HG03045 (cell line): ENCODE measurements around the gene CBX8.

ENCODE experiments used
- ATAC-seq: cut with Tn5 transposase; IDR thresholded peaks from one replicate; pipeline ENCODE4 v1.9.1; 2021; ENCODE audit warnings: mild to moderate bottlenecking, moderate library complexity; ENCODE audit not compliant: unreplicated experiment

The CBX8 gene

GRCh38 chr17:79821331-79822095, 24.6 kb upstream of the CBX8 start:
- no peak for ATAC-seq

DNA sequence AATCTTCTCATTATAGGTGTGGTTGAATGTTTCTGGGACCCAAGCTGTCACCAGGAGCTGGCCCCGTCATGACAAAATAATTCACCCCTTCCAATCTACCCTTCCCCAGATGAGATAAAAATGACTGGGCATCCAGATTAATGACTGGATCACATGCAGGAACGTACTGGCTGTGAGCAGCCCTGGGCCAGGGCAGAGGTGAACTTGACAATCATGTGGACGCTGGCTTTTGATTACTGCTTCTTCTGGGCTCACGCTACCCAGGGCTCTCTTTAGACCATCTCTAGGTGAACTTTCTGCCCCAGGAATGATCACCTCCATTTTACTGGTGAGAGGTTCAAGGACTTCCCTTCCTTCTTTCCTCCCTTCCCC, 24.1 kb upstream of the CBX8 start:
- ATAC-seq = no peak

DNA sequence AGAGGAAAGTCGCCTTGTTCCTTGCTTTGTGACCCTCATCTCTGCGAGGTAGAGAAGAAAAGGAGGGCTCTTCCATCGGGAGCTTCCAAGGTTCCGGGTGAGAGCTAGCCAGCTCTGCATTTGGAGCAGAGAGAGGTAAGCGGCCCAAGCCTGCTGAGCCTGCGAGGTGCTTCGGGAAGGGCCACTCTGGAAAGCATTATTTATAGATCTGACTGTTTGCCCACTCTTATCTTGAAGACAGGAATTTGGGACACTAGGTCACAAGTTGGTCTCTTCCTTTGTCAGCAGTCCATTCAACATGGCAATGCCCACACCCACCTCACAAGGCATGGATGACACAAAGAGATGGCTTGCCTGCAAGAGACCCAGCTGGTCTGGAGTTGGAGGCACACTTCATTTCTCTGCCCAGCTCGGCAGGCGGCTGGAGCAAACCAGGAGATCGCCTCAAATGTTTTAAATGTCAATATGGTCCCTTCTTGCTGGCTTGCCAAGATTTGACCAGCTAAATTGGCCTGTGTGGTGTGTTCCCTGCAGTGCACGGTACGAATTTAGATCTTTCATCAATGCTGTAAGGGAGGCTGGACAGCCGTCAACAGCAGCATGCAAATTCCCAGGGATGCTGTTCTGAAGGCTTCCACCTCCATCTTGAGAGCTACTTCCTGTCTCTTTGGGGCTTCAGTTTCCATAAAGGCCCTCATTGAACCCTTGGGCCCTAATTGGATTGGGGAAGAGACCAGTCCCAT, 22.8 kb upstream of the CBX8 start:
- no peak for ATAC-seq

- no peak for ATAC-seq
These were observed 22.2 kb upstream of the CBX8 start for GRCh38 chr17:79819085-79819484.

DNA sequence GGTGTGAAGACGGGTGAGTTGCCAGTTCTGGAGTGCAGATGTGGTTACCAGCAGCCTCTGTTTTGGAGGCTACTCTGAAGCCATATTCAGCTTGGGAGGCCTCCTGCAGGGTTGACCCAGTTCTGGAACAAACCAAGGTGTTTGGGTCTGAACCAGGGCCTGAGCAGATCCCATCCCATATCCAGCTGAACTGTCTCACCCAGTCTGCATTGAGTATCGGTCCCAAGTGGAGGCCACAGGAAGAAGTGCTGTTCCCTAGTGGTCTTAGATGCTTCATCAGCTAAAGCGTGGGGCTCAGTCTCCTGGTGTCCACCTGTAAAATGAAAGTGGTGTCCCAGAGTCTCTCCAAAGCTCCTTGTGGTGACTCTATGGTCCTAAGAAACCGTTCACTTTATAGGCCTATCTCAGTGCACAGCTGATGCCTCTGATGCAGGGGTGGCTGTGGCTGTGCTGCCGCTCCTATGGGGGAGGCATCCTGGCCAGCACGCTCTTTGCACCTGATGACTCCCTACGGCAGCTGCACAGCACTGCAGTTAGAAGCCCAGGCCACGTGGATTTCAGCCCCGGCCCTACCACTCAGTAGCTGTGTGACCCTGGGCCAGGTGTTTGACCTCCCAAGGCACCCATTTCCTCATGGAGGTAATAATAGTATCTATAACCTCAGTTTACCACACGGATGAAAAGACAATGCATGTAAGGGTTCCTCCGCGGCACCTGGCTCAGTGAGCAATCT, 21.3 kb upstream of the CBX8 start:
- no peak for ATAC-seq

- ATAC-seq = no peak
These were observed 19.1 kb upstream of the CBX8 start for GRCh38 chr17:79815836-79816461.

- no peak for ATAC-seq
These were observed 18.3 kb upstream of the CBX8 start for GRCh38 chr17:79814974-79815835.

GRCh38 chr17:79814127-79814973, 17.5 kb upstream of the CBX8 start:
- ATAC-seq = no peak

DNA sequence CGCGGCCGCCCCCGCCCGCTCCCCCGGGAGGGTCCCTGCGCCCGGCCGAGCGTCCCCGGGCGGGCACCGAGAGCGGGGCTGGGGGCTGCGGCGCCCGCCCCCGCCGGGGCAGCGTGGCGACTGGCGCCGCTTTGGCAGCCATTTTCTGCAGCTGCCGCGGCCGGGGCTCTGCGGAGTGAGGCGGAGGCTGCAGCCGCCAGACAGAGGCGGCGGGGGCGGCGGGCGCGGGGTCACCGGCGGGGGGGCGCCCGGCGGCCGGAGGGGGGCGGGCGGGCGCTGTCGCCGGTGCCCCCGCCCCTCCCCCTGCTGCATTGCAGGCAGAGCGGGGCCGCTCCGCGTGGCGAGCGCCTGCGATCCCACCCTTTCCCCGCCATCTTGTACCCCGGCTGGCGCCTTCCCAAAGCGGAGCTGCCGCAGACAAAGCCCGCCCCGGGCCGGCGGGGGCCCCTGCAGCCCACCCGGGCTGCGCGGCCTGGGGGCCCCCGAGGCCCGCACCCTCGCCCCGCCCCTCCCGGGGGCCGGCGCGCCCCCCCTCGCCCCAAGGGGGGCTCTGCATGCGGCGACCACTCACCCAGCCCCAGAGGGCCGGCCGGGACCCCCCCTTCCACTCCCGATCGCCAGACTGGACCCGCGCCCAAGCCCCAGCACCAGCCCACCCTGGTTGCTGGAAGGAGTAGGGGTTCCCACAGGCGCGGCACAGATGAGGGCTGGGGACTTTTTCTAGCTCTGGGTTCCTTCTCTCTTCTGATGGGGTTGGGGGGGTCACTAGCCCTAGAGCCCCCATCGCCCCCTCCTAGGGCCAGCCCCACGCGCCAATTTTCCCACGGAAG, 16.6 kb upstream of the CBX8 start:
- no peak for ATAC-seq

DNA sequence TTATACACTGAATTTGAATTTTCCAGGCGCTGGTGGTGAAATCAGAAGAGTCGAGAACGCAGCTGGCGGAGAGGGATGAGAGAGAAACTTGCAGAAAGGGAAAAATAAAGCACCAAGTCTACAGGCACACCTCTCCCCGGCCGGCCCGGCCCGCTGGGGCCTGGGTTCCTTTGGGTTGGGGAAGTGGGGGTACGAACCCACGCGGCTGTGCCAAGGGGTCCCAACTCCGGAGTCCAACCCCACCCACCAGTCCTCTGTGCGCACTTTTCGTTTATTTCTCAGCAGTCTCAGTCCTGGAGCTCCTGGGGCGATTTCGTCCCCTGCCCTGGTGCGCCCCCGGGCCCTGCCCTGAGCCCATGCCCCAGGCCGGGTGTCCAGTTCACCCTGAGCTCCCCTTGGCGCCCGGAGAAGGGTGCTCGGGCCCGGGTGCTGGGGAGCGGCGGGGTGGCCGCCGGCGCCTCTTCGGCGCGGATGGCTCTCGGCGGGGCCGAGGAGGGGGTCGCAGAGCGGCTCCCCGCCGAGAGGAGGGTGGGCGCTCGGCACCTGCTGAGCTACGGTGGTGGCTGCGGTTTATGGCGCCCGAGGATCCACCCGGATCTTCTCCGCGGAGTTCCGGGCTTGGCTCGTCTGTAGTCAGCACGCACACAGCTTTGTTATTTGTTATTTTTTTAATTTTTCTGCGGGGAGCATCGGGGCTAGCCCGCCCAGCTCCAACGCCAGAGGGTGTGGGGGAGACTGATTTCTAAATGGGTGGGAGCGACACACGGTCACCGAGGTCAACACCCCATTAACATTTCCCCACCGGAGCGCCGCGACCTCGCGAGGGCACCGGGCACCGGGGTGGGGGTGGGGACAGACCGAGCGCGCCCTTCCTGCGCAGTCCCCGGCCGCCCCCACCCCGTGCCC, 15.7 kb upstream of the CBX8 start:
- ATAC-seq = no peak

GRCh38 chr17:79811868-79812352, 15.0 kb upstream of the CBX8 start:
- no peak for ATAC-seq

DNA sequence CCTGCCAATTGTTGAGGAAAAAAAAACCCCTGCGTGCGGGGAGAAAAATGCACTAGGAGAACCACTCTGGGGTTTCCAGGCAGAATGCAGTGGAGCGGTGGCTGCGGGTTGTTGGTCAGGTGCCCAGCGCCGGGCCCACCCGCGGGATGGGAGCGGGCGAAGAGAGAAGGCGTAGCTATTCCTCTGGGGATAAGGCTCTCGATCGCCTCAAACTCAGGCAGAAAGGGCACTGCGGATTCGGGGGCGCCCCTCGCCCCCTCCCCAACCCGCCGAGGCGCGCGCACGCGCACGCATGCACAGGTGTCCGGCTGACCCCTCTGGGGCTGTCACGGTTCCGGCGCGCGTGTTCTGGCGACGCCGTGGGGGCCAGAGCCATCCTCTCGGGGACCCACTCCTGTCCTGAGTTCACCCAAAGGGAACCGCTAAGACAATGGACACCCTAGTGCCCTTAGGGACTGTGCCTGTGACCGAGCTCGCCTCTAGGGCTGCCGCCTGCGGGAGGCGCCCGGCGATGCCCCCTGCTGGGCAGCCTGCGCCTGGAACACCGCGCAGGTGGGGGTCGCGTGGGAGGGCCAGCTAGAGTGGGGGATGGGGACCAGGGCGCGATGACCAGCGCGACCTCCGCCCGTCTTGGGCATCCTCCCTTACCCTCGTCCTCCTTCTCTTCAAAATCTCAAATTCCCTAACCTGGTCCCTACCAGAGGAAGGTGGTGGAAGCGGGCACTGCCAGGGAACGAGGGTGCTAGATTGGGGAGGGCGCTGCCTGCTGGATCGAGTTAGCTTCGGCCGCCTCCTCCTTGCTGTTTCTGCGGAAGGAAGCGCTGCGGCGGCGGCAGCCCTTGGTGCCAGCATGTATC, 14.4 kb upstream of the CBX8 start:
- no peak for ATAC-seq

DNA sequence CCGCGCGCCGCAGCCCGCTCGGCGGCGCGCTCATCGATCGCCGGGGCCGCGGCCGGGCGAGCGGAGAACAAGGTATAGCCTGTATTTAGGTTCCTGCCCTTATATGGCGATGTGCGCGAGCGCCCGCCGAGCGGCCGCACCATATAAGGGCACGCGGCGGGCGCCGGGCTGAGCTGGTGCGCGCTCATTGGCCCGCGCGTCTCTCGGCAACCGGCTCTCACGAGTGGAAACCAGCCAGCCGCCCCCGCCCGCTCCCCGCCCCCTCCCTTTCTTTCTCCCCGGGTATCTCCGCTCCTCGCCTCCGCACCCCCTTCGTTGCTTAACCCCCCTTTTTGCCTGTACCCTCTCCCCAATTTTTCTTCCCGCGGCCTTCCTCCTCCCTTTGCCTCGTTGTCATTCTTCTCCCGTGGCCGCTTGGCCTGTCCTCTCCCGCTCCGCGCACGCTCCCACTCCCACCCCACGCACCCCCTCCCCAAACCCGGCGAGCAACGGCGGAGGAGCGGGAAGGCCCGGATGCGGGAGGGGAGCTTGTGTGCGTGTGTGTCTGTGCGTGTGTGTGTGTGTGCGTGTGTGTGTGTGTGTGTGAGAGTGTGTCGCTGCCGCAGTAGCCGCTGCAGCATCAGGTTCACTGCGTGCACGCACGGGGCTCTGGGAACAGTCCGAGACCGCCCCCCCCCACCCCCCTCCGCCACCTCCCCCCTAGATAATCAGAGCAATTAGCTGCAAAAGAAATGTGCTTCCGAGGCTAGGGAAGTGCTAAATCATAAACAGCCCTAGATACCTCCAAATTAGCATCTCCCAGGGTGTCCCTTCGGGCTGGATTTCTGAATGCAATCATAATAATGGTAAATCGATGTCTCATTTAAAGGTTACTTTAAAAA, 13.5 kb upstream of the CBX8 start:
- no peak for ATAC-seq

GRCh38 chr17:79809530-79810129, 12.8 kb upstream of the CBX8 start:
- no peak for ATAC-seq
